Renal cortex interstitium (tissue), 11 donors: ENCODE measurements around the gene SPAG8. TPM values are rescaled to one million over a fixed set of nuclear protein-coding genes. Genes with fewer than 3 reads are reported as not detected.
A peak's percentile ranks its signal among the peaks of the same experiment; 100 is the strongest.

ENCODE experiments used
- DNase-seq, 11 donors: peaks; one replicate each; pipeline ENCODE4 v3.0.0-alpha.2; 2013; ENCODE audit warnings: low read depth in 9 of 11, low spot score in 4 of 11; ENCODE audit errors: extremely low read depth in 1 of 11
- polyA plus RNA-seq, 3 donors: library from polyadenylated mRNA; unstranded; fragments of 120-200 nt; gene quantifications; one replicate each; pipeline ENCODE4 v1.2.1, GENCODE V29; 2013; ENCODE audit not compliant: insufficient read length in 3 of 3

SPAG8 gene
- polyA plus RNA-seq, 3 donors, result 4.8 to 8.6 (median 6.5) TPM

GRCh38 chr9:35790385-35791296, 21.4 kb downstream of the SPAG8 start:
- DNase-seq, result peak in 9 of 11 donors; percentile 59 to 86 (median 75)

- DNase-seq, result no peak
These were observed 22.1 kb downstream of the SPAG8 start for GRCh38 chr9:35790025-35790384.

GRCh38 chr9:35789541-35789940, 22.5 kb downstream of the SPAG8 start:
- no peak for DNase-seq

GRCh38 chr9:35783418-35783817, 28.6 kb downstream of the SPAG8 start:
- DNase-seq, result no peak

GRCh38 chr9:35781066-35781465, 31.0 kb downstream of the SPAG8 start:
- DNase-seq, result no peak

GRCh38 chr9:35778496-35778895, 33.6 kb downstream of the SPAG8 start:
- no peak for DNase-seq

GRCh38 chr9:35776018-35776417, 36.0 kb downstream of the SPAG8 start:
- DNase-seq, result peak in 2 of 11 donors; percentile 67 to 76

- no peak for DNase-seq
These were observed 37.0 kb downstream of the SPAG8 start for GRCh38 chr9:35774907-35775635.

GRCh38 chr9:35771943-35772342, 40.1 kb downstream of the SPAG8 start:
- no peak for DNase-seq

GRCh38 chr9:35771534-35771933, 40.5 kb downstream of the SPAG8 start:
- no peak for DNase-seq

- DNase-seq, result no peak
These were observed 41.0 kb downstream of the SPAG8 start for GRCh38 chr9:35771075-35771433.

GRCh38 chr9:35769763-35770162, 42.3 kb downstream of the SPAG8 start:
- no peak for DNase-seq

GRCh38 chr9:35767458-35767857, 44.6 kb downstream of the SPAG8 start:
- no peak for DNase-seq

- no peak for DNase-seq
These were observed 45.1 kb downstream of the SPAG8 start for GRCh38 chr9:35766997-35767396.

GRCh38 chr9:35763803-35764202, 48.3 kb downstream of the SPAG8 start:
- DNase-seq, result no peak

GRCh38 chr9:35763181-35763580, 48.9 kb downstream of the SPAG8 start:
- DNase-seq, result no peak

- no peak for DNase-seq
These were observed 51.4 kb downstream of the SPAG8 start for GRCh38 chr9:35760651-35761050.

- DNase-seq, result no peak
These were observed 52.3 kb downstream of the SPAG8 start for GRCh38 chr9:35759795-35760194.
